MG63 (cell line): ENCODE measurements around the gene BAIAP3. TPM values are rescaled to one million over a fixed set of nuclear protein-coding genes. Genes with fewer than 3 reads are reported as not detected.
A peak's percentile ranks its signal among the peaks of the same experiment; 100 is the strongest.

Source experiments
- DNase-seq: peaks from one replicate; pipeline ENCODE4 v3.0.0-alpha.2; 2020
- H3K27me3 ChIP-seq: fragments of 250-450 bp; sonication (Bioruptor Pico); 2 replicates; pipeline ENCODE4 v1.5.1; 2020; ENCODE audit warnings: mild to moderate bottlenecking, moderate library complexity
- H3K36me3 ChIP-seq: fragments of 250-450 bp; sonication (Bioruptor Pico); 2 replicates; pipeline ENCODE4 v1.5.1; 2020; ENCODE audit warnings: mild to moderate bottlenecking, moderate library complexity
- H3K4me3 ChIP-seq: fragments of 250-450 bp; sonication (Bioruptor Pico); 2 replicates; pipeline ENCODE4 v1.5.1; 2020; ENCODE audit warnings: mild to moderate bottlenecking, moderate library complexity
- H3K9me3 ChIP-seq: fragments of 250-450 bp; sonication (Bioruptor Pico); 2 replicates; pipeline ENCODE4 v1.5.1; 2020; ENCODE audit warnings: mild to moderate bottlenecking, moderate library complexity
- total RNA-seq: library from RNA; depleted of rRNA; stranded (reverse); fragments of >200 nt; shearing (Covaris generic); gene quantifications from 2 replicates; pipeline ENCODE4 v1.2.3, GENCODE V29; 2014; ENCODE audit warnings: low replicate concordance

Gene BAIAP3
- total RNA-seq, 1 experiment from 2014 or later, result 1.1 TPM

GRCh38 chr16:1346422-1347285, 13.2 kb downstream of the BAIAP3 start:
- DNase-seq, result peak; percentile 37
- Histone ChIP-seq H3K27me3 (peaks cover 13% of the 10 kb centered on the region), H3K36me3 (peaks cover 17% of the 10 kb centered on the region), H3K4me3 (no peak overlapping the region), H3K9me3 (no peaks in the 10 kb centered on the region)

GRCh38 chr16:1347286-1347855, 13.9 kb downstream of the BAIAP3 start:
- H3K36me3 ChIP-seq, result peaks cover 17% of the 10 kb centered on the region
- no peak overlapping the region for H3K4me3 ChIP-seq
- H3K9me3 ChIP-seq, result no peaks in the 10 kb centered on the region
- peaks cover 6% of the 10 kb centered on the region for H3K27me3 ChIP-seq
- no peak for DNase-seq

GRCh38 chr16:1347962-1348361, 14.5 kb downstream of the BAIAP3 start:
- H3K9me3 ChIP-seq, result no peaks in the 10 kb centered on the region
- H3K36me3 ChIP-seq, result peaks cover 17% of the 10 kb centered on the region
- DNase-seq, result no peak
- H3K27me3 ChIP-seq, result 0 out of 2 replicates have a peak, but pooled peaks cover 2% of the 10 kb centered on the region
- H3K4me3 ChIP-seq, result no peak overlapping the region

- peaks cover 17% of the 10 kb centered on the region for H3K36me3 ChIP-seq
- H3K9me3 ChIP-seq, result no peaks in the 10 kb centered on the region
- no peak overlapping the region for H3K4me3 ChIP-seq
- H3K27me3 ChIP-seq, result 0 out of 2 replicates have a peak, but pooled peaks cover 2% of the 10 kb centered on the region
- no peak for DNase-seq
These were observed 15.0 kb downstream of the BAIAP3 start for GRCh38 chr16:1348441-1348840.

- Histone ChIP-seq H3K27me3 (0 out of 2 replicates have a peak, but pooled peaks cover 2% of the 10 kb centered on the region), H3K9me3 (no peaks in the 10 kb centered on the region), H3K36me3 (peaks cover 17% of the 10 kb centered on the region), H3K4me3 (no peak overlapping the region)
- DNase-seq, result no peak
These were observed 15.5 kb downstream of the BAIAP3 start for GRCh38 chr16:1348926-1349325.

GRCh38 chr16:1349351-1349750, 15.9 kb downstream of the BAIAP3 start:
- Histone ChIP-seq H3K27me3 (0 out of 2 replicates have a peak, but pooled peaks cover 2% of the 10 kb centered on the region), H3K36me3 (peaks cover 17% of the 10 kb centered on the region), H3K4me3 (no peak overlapping the region), H3K9me3 (no peaks in the 10 kb centered on the region)
- DNase-seq, result no peak

- H3K4me3 ChIP-seq, result no peak overlapping the region
- H3K36me3 ChIP-seq, result peaks cover 17% of the 10 kb centered on the region
- 0 out of 2 replicates have a peak, but pooled peaks cover 1% of the 10 kb centered on the region for H3K27me3 ChIP-seq
These were observed 16.5 kb downstream of the BAIAP3 start for GRCh38 chr16:1349951-1350350.

GRCh38 chr16:1350691-1351090, 17.2 kb downstream of the BAIAP3 start:
- DNase-seq, result no peak
- no peaks in the 10 kb centered on the region for H3K9me3 ChIP-seq
- H3K27me3 ChIP-seq, result no peaks in the 10 kb centered on the region
- H3K36me3 ChIP-seq, result peaks cover 17% of the 10 kb centered on the region
- peak overlapping the region; percentile 97 for H3K4me3 ChIP-seq

More at GRCh38 chr16:1349951-1350350, 16.5 kb downstream of the BAIAP3 start:
- no peaks in the 10 kb centered on the region for H3K9me3 ChIP-seq
- DNase-seq, result no peak

GRCh38 chr16:1351215-1351581, 17.8 kb downstream of the BAIAP3 start:
- Histone ChIP-seq H3K36me3 (peaks cover 17% of the 10 kb centered on the region), H3K27me3 (no peaks in the 10 kb centered on the region), H3K9me3 (no peaks in the 10 kb centered on the region), H3K4me3 (peak overlapping the region; percentile 97)
- no peak for DNase-seq

GRCh38 chr16:1351582-1352362, 18.3 kb downstream of the BAIAP3 start, which contains the start of the genes GNPTG and TSR3:
TSS of gene GNPTG (plus strand) at chr16:1351931. CDS start at chr16:1351966, 35 bp downstream.
TSS of gene TSR3 (minus strand) at chr16:1351878. CDS start at chr16:1351804, 74 bp downstream.
- Histone ChIP-seq H3K36me3 (peaks cover 17% of the 10 kb centered on the region), H3K4me3 (peak within 1 kb of the TSS; percentile 97), H3K9me3 (no peaks in the 10 kb centered on the region), H3K27me3 (no peaks in the 10 kb centered on the region)
- peak; percentile 88 for DNase-seq

GRCh38 chr16:1354815-1355540, 21.5 kb downstream of the BAIAP3 start:
- Histone ChIP-seq H3K27me3 (no peaks in the 10 kb centered on the region), H3K9me3 (no peaks in the 10 kb centered on the region), H3K36me3 (peaks cover 13% of the 10 kb centered on the region), H3K4me3 (no peak overlapping the region)
- DNase-seq, result no peak

- Histone ChIP-seq H3K27me3 (no peaks in the 10 kb centered on the region), H3K4me3 (no peak overlapping the region), H3K9me3 (no peaks in the 10 kb centered on the region), H3K36me3 (peaks cover 15% of the 10 kb centered on the region)
- no peak for DNase-seq
These were observed 22.1 kb downstream of the BAIAP3 start for GRCh38 chr16:1355591-1355990.

GRCh38 chr16:1356061-1356900, 22.8 kb downstream of the BAIAP3 start:
- peaks cover 19% of the 10 kb centered on the region for H3K36me3 ChIP-seq

GRCh38 chr16:1357906-1358566, 24.6 kb downstream of the BAIAP3 start:
- no peak for DNase-seq
- no peaks in the 10 kb centered on the region for H3K9me3 ChIP-seq
- no peak overlapping the region for H3K4me3 ChIP-seq
- no peaks in the 10 kb centered on the region for H3K27me3 ChIP-seq
- H3K36me3 ChIP-seq, result peaks cover 35% of the 10 kb centered on the region

More at GRCh38 chr16:1356061-1356900, 22.8 kb downstream of the BAIAP3 start:
- H3K27me3 ChIP-seq, result no peaks in the 10 kb centered on the region
- H3K9me3 ChIP-seq, result no peaks in the 10 kb centered on the region
- DNase-seq, result no peak
- no peak overlapping the region for H3K4me3 ChIP-seq
